ENCODE results near the gene BCKDHB.
"Not testable (repeated sequence)": the region's sequence is repeated elsewhere in the genome, so short reads cannot be mapped to it uniquely, and the experiment has no call there.

BCKDHB gene

GRCh38 chr6:80106418-80107235, at the start of gene BCKDHB:
BCKDHB (plus strand) TSS chr6:80106671; CDS start chr6:80106694, 23 bp downstream.
- TF ChIP-seq CTCF (conservative IDR thresholded peaks at IDR 0.05; ENCODE audit: low read length), result no peak
- peak within 1 kb of the TSS; percentile 87 for H3K4me3 ChIP-seq (ENCODE audit: low read length)
- DNase-seq (ENCODE audit: low read depth), result peak; percentile 98

GRCh38 chr6:80060774-80061173, 45.7 kb upstream of the BCKDHB start:
- no peak for TF ChIP-seq CTCF (conservative IDR thresholded peaks at IDR 0.05; ENCODE audit: low read length)
- no peak overlapping the region for H3K4me3 ChIP-seq (ENCODE audit: low read length)
- no peak for DNase-seq (ENCODE audit: low read depth)

- not testable (repeated sequence) for H3K4me3 ChIP-seq (ENCODE audit: low read length); DNase-seq (ENCODE audit: low read depth)
Observed at GRCh38 chr6:80068146-80068545, 38.3 kb upstream of the BCKDHB start.

GRCh38 chr6:80070431-80070830, 36.0 kb upstream of the BCKDHB start:
- not testable (repeated sequence) for H3K4me3 ChIP-seq (ENCODE audit: low read length); DNase-seq (ENCODE audit: low read depth)

GRCh38 chr6:80077067-80077466, 29.4 kb upstream of the BCKDHB start:
- no peak for DNase-seq (ENCODE audit: low read depth)
- TF ChIP-seq CTCF (conservative IDR thresholded peaks at IDR 0.05; ENCODE audit: low read length), result no peak
- no peak overlapping the region for H3K4me3 ChIP-seq (ENCODE audit: low read length)

GRCh38 chr6:80088637-80089036, 17.8 kb upstream of the BCKDHB start:
- no peak overlapping the region for H3K4me3 ChIP-seq (ENCODE audit: low read length)
- no peak for TF ChIP-seq CTCF (conservative IDR thresholded peaks at IDR 0.05; ENCODE audit: low read length)
- DNase-seq (ENCODE audit: low read depth), result no peak

- no peak for TF ChIP-seq CTCF (conservative IDR thresholded peaks at IDR 0.05; ENCODE audit: low read length)
- no peak overlapping the region for H3K4me3 ChIP-seq (ENCODE audit: low read length)
- DNase-seq (ENCODE audit: low read depth), result no peak
Observed at GRCh38 chr6:80091506-80091905, 15.0 kb upstream of the BCKDHB start.

- peak; percentile 63 for TF ChIP-seq CTCF (conservative IDR thresholded peaks at IDR 0.05; ENCODE audit: low read length)
- DNase-seq (ENCODE audit: low read depth), result peak; percentile 27
- no peak overlapping the region for H3K4me3 ChIP-seq (ENCODE audit: low read length)
Observed at GRCh38 chr6:80094017-80094416, 12.5 kb upstream of the BCKDHB start.
